Measurements from ENCODE around the gene PTPRS. TPM values are rescaled to one million over a fixed set of nuclear protein-coding genes. Genes with fewer than 3 reads are reported as not detected.

Gene PTPRS
- total and polyA plus RNA-seq, 2 of the 13 experiments (the other 11 are each of a cell fraction or from before 2014, with no cell fraction given) = 32.7 to 43.9 TPM

- Histone ChIP-seq H2AFZ (ENCODE audit: low read length) (no peak overlapping the region), H4K20me1 (ENCODE audit: insufficient read depth, low read length) (0 out of 2 replicates have a peak, but pooled peaks cover 4% of the 10 kb centered on the region), H3K36me3 (replicated peaks in 1 of 2; ENCODE audit: control insufficient read depth in 1 of 2, insufficient read depth in 2 of 2, low read length in 2 of 2) (no peaks in the 10 kb centered on the region), H3K27me3 (ENCODE audit: control insufficient read depth in 1 of 2, insufficient read depth in 2 of 2, low read length in 2 of 2) (no peaks in the 10 kb centered on the region), H3K4me2 (ENCODE audit: low read depth, low read length) (no peak overlapping the region), H3K27ac (ENCODE audit: extremely low read length, insufficient read depth, low read length) (no peak overlapping the region), H3K79me2 (ENCODE audit: insufficient read depth, low read length) (no peaks in the 10 kb centered on the region), H3K9ac (ENCODE audit: insufficient read depth, low read depth, low read length) (no peak overlapping the region), H3K4me1 (ENCODE audit: insufficient read depth, low read length) (peaks cover 17% of the 10 kb centered on the region), H3K4me3 (replicated peaks in 1 of 3; ENCODE audit: insufficient read depth in 1 of 3, low read depth in 2 of 3, low read length in 3 of 3) (no peak overlapping the region), H3K9me3 (ENCODE audit: low read length) (no peaks in the 10 kb centered on the region)
- intact Hi-C loops (cut with micrococcal nuclease; ENCODE audit: unreplicated experiment) = no loop called here
- in situ Hi-C loops (cut with HindIII; ENCODE audit: extremely low pct_ligation_motif_present, low pct_unique_long_range_greater_than_20kb) = no loop called here
- ChIA-PET POLR2A (no interaction called here), CTCF (ENCODE audit: low intra/inter-chr PET ratio, low total read pairs) (no interaction called here)
- 91% methylated on average over 21 of the region's 21 CpGs for WGBS (ENCODE audit: low lambda C conversion rate)
- FAIRE-seq = no peak
- TF ChIP-seq EZH2 (conservative IDR thresholded peaks at IDR 0.05; ENCODE audit: low read depth, low read length) (no peak), ZNF446 (CRISPR knock-in tag; IDR thresholded peaks at IDR 0.05) (no peak), ARNT2 (CRISPR knock-in tag; IDR thresholded peaks at IDR 0.05; ENCODE audit: low read depth) (no peak), SMAD3 (CRISPR knock-in tag; IDR thresholded peaks at IDR 0.05) (no peak), ZNF138 (CRISPR knock-in tag; IDR thresholded peaks at IDR 0.05; ENCODE audit: low read depth) (no peak), ZBTB37 (CRISPR knock-in tag; IDR thresholded peaks at IDR 0.05) (no peak), HCFC1 (IDR thresholded peaks at IDR 0.05; ENCODE audit: low read depth, low read length) (no peak), CBX1 (IDR thresholded peaks at IDR 0.05; ENCODE audit: low read depth) (no peak), AKAP8 (CRISPR knock-in tag; IDR thresholded peaks at IDR 0.05) (no peak), MAFG (CRISPR knock-in tag; IDR thresholded peaks at IDR 0.05) (no peak), RXRA (CRISPR knock-in tag; IDR thresholded peaks at IDR 0.05) (no peak), HMGA1 (CRISPR knock-in tag; conservative IDR thresholded peaks at IDR 0.05) (no peak)
- DNase-seq (ENCODE audit: low spot score) = no peak
- BruUV-seq (replicated peaks) = no TSS peak
- ATAC-seq = no peak
These were observed 4.2 kb downstream of the PTPRS start for GRCh38 chr19:5336195-5336965.

Measured in HepG2 (cell line).